Neural progenitor cell (in vitro differentiated cells): ENCODE data around the gene FOSB.

Source experiments
- EZH2 ChIP-seq: fragments of 200-600 bp; sonication (generic); IDR thresholded peaks from 2 replicates; pipeline ENCODE4 v1.6.1; 2017; ENCODE audit warnings: antibody characterized with exemption, mild to moderate bottlenecking, moderate library complexity
- EZH2phosphoT487 ChIP-seq: fragments of 200-600 bp; sonication (generic); IDR thresholded peaks from 2 replicates; pipeline ENCODE4 v1.6.1; 2017; ENCODE audit warnings: antibody characterized with exemption
- TF ChIP-seq, protein P1 (sequence below): fragments of 200-600 bp; sonication (generic); IDR thresholded peaks from 2 replicates; pipeline ENCODE4 v1.5.1; 2017; ENCODE audit warnings: antibody characterized with exemption, mild to moderate bottlenecking

DNA sequence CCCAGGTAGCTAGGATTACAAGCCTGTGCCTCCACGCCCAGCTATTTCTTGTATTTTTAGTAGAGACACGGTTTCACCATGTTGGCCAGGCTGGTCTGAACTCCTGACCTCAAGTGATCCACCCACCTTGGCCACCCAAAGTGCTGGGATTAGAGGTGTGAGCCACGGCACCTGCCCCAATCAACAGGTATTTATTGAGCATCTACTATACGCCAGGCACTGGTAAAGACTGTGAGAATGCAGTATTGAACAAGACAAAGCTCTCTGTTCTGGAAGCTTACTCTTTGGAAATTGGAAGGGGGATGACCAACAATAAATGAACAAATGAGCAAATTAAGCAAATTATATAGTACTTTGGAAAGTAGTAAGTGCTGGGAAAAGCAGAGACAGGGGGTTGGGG lies 22.7 kb upstream of the FOSB start:
- TF ChIP-seq EZH2phosphoT487 (no peak), EZH2 (no peak)
- TF ChIP-seq, protein P1, sequence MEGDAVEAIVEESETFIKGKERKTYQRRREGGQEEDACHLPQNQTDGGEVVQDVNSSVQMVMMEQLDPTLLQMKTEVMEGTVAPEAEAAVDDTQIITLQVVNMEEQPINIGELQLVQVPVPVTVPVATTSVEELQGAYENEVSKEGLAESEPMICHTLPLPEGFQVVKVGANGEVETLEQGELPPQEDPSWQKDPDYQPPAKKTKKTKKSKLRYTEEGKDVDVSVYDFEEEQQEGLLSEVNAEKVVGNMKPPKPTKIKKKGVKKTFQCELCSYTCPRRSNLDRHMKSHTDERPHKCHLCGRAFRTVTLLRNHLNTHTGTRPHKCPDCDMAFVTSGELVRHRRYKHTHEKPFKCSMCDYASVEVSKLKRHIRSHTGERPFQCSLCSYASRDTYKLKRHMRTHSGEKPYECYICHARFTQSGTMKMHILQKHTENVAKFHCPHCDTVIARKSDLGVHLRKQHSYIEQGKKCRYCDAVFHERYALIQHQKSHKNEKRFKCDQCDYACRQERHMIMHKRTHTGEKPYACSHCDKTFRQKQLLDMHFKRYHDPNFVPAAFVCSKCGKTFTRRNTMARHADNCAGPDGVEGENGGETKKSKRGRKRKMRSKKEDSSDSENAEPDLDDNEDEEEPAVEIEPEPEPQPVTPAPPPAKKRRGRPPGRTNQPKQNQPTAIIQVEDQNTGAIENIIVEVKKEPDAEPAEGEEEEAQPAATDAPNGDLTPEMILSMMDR, result no peak
